LHCN-M2 (cell line): ENCODE data around the gene DPH1. TPM values are rescaled to one million over a fixed set of nuclear protein-coding genes. Genes with fewer than 3 reads are reported as not detected.

Experiments
- DNase-seq: peaks from one replicate; pipeline ENCODE4 v3.0.0-alpha.2; 2012; ENCODE audit warnings: low read depth
- total RNA-seq: library from RNA; depleted of rRNA; stranded (reverse); fragments of >200 nt; gene quantifications from 2 replicates; pipeline ENCODE4 v1.2.3, GENCODE V29; 2014

Gene DPH1
- total RNA-seq, 1 experiment from 2014 or later: 33.5 TPM

GRCh38 chr17:2050300-2051060 lies 20.5 kb downstream of the DPH1 start:
- DNase-seq: peak; percentile 67

- DNase-seq: no peak
Measured at GRCh38 chr17:2051061-2051932, 21.3 kb downstream of the DPH1 start.

- DNase-seq: no peak
Measured at GRCh38 chr17:2051933-2052559, 22.1 kb downstream of the DPH1 start.

GRCh38 chr17:2053380-2054261 lies 23.7 kb downstream of the DPH1 start:
- DNase-seq: no peak

GRCh38 chr17:2054262-2054511 lies 24.2 kb downstream of the DPH1 start:
- DNase-seq: no peak

GRCh38 chr17:2054512-2055291 lies 24.7 kb downstream of the DPH1 start, which contains the start of gene HIC1:
Gene HIC1, plus strand, starts transcription at chr17:2055103. Its CDS starts 1,588 bp downstream, at chr17:2056691.
- peak; percentile 62 for DNase-seq

GRCh38 chr17:2055292-2056205 lies 25.6 kb downstream of the DPH1 start:
- no peak for DNase-seq

- DNase-seq: no peak
Measured at GRCh38 chr17:2056206-2057174, 26.5 kb downstream of the DPH1 start.

GRCh38 chr17:2057175-2057759 lies 27.3 kb downstream of the DPH1 start:
- DNase-seq: no peak

- DNase-seq: no peak
Measured at GRCh38 chr17:2057760-2058585, 28.0 kb downstream of the DPH1 start.

GRCh38 chr17:2058586-2059546 lies 28.9 kb downstream of the DPH1 start:
- DNase-seq: no peak

- no peak for DNase-seq
Measured at GRCh38 chr17:2059547-2060384, 29.8 kb downstream of the DPH1 start.

GRCh38 chr17:2060385-2060658 lies 30.4 kb downstream of the DPH1 start:
- DNase-seq: no peak

- DNase-seq: no peak
Measured at GRCh38 chr17:2060681-2061440, 30.9 kb downstream of the DPH1 start.
